ENCODE data around the gene EXOC6B.

Gene EXOC6B

DNA sequence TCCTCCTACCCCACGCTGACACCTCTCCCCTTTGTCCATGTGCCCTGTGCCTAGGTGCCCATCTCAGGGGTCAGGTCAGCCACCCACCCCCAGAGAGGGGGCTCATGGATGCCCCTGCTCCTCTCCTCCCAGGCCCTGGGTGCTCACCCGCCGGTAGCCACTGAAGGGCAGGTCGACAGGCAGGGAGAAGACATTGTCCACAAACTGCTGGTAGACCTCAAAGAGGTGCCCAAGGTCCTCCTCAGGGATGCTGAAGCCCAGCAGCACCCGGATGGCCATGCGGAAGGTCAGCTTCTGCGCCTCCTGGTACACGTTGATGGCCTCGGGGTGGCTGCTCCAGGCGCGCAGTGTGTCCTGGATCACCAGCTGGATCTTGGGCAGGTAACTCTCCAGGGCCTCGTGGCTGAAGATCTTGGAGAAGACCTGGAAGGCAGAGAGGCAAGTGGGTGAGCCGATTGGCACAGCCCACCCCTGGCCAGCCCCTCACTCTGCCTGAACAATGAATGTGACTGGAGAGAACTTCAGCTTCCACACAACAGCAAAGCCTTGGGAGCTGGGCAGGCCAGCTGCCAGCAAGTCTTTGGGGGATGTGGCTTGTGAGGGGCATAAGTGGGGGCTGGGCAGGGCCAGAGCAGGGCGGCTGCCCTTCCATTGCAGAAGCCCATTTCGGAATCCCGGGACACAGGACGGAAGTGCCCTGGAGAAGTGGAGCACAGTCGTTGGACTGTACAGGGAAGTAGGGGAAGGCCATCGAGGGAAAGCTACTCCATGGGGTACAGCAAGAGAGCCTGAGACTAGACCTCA is 690.6 kb downstream of the EXOC6B start:
- Histone ChIP-seq H3K4me1 (ENCODE audit: control insufficient read depth, low read depth, low read length) (peaks cover 2% of the 10 kb centered on the region), H3K4me3 (ENCODE audit: low read length) (no peak overlapping the region), H3K9ac (ENCODE audit: low read length) (no peak overlapping the region), H3K36me3 (ENCODE audit: control insufficient read depth, low read depth, low read length) (no peaks in the 10 kb centered on the region), H3K27ac (ENCODE audit: low read length) (no peak overlapping the region), H3K27me3 (ENCODE audit: control insufficient read depth, insufficient read depth, low read length) (peaks cover 4% of the 10 kb centered on the region), H3K9me3 (ENCODE audit: control insufficient read depth, low read depth, low read length) (no peaks in the 10 kb centered on the region)

DNA sequence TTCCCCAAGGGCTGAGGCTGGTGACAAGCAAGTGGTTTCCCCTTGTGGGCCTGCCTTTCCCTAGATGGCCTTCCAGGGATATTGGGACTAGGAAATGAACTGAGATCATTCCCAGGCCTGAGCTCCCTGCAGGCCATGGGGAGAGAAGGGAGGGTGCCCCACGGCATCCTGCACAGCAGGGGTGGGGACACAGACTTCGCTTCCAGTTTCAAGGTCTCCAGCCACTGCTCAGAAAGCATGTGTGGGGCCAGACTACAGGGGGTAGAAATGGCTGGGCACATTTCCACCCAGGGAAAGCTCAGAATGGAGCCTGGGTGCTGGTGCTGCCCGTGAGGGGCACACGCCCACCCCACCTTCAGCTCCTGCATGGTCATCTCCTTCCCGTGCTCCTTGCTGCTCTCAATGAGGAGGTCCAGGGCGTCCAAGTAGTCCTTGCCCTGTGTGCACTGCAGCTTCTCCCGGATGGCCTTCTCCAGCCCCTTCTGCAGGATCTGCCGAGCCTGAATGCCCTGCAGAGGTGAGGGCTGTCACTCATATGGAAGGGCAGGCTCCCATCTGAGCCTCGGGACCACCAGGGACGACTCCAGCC is 691.3 kb downstream of the EXOC6B start:
- Histone ChIP-seq H3K27me3 (ENCODE audit: control insufficient read depth, insufficient read depth, low read length) (no peaks in the 10 kb centered on the region), H3K4me1 (ENCODE audit: control insufficient read depth, low read depth, low read length) (peaks cover 4% of the 10 kb centered on the region), H3K4me3 (ENCODE audit: low read length) (no peak overlapping the region), H3K9me3 (ENCODE audit: control insufficient read depth, low read depth, low read length) (no peaks in the 10 kb centered on the region), H3K36me3 (ENCODE audit: control insufficient read depth, low read depth, low read length) (no peaks in the 10 kb centered on the region), H3K27ac (ENCODE audit: low read length) (no peak overlapping the region), H3K9ac (ENCODE audit: low read length) (no peak overlapping the region)

DNA sequence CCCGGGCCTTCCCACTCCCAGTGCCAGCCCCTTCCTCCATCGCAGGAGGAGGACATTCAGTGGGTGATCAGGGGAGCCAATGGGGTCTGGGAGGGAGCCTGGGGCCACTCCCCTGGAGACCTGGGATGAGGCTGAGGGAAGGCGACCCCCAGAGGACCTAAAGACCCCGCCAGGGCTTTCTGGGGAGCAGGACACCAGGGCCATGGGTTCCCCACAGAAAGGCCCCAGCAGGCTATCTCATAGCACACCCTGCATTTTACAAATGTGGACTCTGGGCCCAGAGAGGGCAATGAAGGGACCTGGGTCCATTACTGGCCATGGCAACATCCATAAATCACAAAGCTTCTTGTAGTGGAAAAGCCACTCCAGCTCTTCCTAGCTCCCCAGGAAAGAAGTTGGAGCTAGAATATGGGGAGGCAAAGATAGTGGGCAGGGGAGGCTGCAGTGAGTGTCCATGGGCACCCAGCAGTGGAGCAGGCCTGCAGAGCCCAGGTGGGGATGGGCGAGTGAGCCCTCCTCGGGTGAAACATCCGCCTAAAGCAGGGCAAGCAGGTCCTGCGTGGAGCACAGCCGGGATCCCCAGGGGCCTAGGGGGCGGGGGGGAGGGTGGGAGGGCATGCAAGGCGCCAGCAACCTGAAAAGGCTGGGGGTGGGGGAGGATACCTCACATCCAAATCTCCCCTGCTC is 692.0 kb downstream of the EXOC6B start:
- Histone ChIP-seq H3K9ac (ENCODE audit: low read length) (no peak overlapping the region), H3K4me1 (ENCODE audit: control insufficient read depth, low read depth, low read length) (peaks cover 4% of the 10 kb centered on the region), H3K27ac (ENCODE audit: low read length) (no peak overlapping the region), H3K9me3 (ENCODE audit: control insufficient read depth, low read depth, low read length) (no peaks in the 10 kb centered on the region), H3K4me3 (ENCODE audit: low read length) (no peak overlapping the region), H3K36me3 (ENCODE audit: control insufficient read depth, low read depth, low read length) (no peaks in the 10 kb centered on the region), H3K27me3 (ENCODE audit: control insufficient read depth, insufficient read depth, low read length) (no peaks in the 10 kb centered on the region)

DNA sequence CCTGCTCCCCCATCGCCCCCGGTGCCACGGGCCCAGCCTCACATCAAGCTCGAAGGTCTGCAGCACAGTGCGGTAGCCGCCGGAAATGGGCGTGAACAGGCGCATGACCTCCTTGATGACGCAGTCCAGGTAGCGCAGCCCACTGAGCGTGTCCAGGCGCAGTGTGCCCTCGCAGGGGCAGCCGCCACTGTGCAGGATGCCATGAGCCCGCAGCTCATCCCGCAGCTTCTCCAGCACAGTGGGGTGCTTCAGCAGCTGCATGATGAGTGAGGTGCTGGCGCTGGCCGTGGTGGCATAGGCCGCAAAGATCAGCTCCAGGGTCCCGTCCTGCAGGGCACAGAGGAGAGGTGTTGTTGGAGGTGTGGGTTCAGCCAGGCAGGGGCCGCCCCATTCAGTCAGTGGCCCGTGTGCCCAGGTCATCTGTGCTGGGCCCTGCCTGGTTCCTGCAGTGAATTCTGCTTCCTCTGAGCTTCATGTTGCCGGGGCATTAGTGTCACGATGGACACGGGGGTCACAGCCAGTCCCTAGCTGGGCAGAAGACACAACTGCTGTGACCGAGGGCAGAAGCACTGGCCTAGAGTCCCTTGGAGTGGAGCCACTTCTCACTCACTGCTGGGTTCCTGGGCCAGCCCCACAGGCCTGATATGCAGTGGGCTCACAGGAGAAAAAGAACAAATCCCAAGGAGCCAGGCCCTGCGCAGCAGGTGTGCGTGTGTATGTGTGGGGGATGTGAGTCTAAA is 692.7 kb downstream of the EXOC6B start:
- Histone ChIP-seq H3K9me3 (ENCODE audit: control insufficient read depth, low read depth, low read length) (no peaks in the 10 kb centered on the region), H3K4me1 (ENCODE audit: control insufficient read depth, low read depth, low read length) (peaks cover 4% of the 10 kb centered on the region), H3K9ac (ENCODE audit: low read length) (no peak overlapping the region), H3K36me3 (ENCODE audit: control insufficient read depth, low read depth, low read length) (no peaks in the 10 kb centered on the region), H3K4me3 (ENCODE audit: low read length) (no peak overlapping the region), H3K27ac (ENCODE audit: low read length) (no peak overlapping the region), H3K27me3 (ENCODE audit: control insufficient read depth, insufficient read depth, low read length) (no peaks in the 10 kb centered on the region)

DNA sequence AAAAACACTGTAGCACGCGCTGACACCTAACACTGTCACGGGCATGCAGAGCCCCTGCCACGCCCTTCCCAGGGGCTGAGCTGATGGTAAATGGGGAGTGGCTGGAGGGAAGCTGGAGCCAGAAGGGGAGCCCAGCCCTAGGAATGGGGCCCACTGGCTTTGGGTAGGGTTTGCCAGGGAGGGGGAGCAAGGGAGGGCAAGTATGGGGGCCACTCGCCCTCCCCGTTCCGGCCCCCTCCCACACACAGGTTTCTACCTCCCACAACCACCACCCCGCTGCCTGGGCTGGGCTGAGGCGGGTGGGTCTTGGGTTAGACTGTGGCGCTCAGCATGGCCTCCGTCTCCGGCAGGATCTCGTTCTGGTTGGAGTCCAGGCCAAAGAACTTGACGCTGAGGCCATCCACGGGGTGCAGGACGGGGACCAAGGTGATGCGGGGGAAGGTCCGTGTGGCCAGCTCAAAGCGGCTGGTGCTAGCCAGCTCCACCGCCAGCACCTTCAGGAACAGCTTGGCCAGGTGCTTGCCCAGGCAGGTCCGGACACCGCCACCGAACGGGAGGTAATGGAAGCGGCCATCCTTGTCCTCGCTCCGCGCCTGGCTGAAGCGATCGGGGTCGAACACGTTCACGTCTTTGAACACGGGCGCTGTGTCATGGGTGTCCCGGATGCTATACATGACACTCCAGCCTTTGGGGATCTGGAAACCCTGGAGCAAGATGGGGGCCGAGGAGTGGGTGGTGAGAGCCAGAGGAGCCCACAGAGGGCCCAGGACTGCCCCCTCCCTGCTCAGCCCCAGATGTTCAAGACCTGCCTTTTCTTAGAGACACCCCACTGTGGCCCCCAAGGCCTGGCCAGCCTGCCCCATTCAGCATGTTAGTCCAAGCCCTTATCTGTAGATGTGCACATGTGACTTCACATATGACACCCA is 693.7 kb downstream of the EXOC6B start:
- Histone ChIP-seq H3K4me1 (ENCODE audit: control insufficient read depth, low read depth, low read length) (peaks cover 4% of the 10 kb centered on the region), H3K27me3 (ENCODE audit: control insufficient read depth, insufficient read depth, low read length) (no peaks in the 10 kb centered on the region), H3K9me3 (ENCODE audit: control insufficient read depth, low read depth, low read length) (no peaks in the 10 kb centered on the region), H3K27ac (ENCODE audit: low read length) (no peak overlapping the region), H3K9ac (ENCODE audit: low read length) (no peak overlapping the region), H3K36me3 (ENCODE audit: control insufficient read depth, low read depth, low read length) (no peaks in the 10 kb centered on the region), H3K4me3 (ENCODE audit: low read length) (no peak overlapping the region)

DNA sequence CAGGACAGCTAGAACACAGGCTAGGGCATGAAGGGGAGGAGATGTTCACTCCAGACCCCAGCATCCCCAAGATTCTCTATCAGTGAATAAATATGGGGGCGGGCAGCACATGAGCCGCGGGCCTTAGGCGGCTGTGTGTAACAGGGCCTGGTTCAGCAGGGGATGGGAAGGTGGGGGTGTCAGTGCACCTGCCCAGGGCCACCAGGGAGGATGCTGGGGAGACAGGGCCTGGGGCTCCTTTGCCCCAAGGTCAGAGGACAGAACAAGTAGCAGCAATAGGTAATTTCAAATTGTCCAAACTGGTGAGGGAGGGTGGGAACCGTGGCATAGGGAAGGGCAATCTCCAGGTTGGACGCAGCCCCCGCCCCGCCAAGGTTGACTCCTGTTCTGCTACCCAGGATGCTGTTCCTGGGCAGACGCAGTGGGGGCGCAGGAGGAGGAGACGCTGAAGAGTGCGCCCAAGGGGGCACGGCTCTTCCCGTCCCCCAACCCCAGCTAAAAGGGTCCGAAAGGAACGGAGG is 694.4 kb downstream of the EXOC6B start:
- Histone ChIP-seq H3K27ac (ENCODE audit: low read length) (no peak overlapping the region), H3K27me3 (ENCODE audit: control insufficient read depth, insufficient read depth, low read length) (no peaks in the 10 kb centered on the region), H3K4me3 (ENCODE audit: low read length) (no peak overlapping the region), H3K36me3 (ENCODE audit: control insufficient read depth, low read depth, low read length) (no peaks in the 10 kb centered on the region), H3K4me1 (ENCODE audit: control insufficient read depth, low read depth, low read length) (peaks cover 4% of the 10 kb centered on the region), H3K9ac (ENCODE audit: low read length) (no peak overlapping the region), H3K9me3 (ENCODE audit: control insufficient read depth, low read depth, low read length) (no peaks in the 10 kb centered on the region)

DNA sequence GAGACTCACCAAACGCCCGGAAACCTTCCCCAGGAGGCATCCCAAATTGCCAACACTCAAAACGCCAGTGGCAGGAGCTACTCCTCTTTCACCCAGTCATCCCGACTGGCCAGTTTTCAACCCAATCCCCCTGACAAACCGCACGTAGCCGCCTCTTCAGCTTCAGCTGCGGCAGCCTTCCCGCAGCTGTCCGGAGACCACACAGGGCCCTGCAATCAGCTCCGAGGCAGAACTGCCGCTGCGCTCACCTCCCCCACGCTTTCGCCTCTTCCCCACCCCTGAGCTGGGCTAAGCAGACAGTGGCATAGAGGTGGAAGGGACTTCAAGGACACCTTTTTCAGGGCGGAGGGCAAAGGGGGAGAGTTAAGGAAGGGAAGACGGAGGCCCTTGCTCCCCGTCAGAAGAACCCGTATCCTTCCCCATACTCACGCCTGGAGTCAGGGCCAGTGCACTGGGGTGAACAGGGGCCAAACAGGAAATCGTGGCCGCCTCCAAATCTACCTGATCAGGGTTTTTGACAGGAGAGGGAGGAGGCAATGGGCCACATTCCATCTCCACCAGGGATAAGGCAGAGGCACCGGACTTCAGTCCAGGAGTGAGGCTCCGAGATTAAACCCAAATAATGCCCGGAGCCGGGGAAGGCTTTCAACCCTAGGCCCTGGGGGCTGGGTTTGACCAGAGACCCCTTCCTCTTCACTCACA is 695.0 kb downstream of the EXOC6B start:
- Histone ChIP-seq H3K4me3 (ENCODE audit: low read length) (no peak overlapping the region), H3K9me3 (ENCODE audit: control insufficient read depth, low read depth, low read length) (no peaks in the 10 kb centered on the region), H3K4me1 (ENCODE audit: control insufficient read depth, low read depth, low read length) (peaks cover 4% of the 10 kb centered on the region), H3K9ac (ENCODE audit: low read length) (no peak overlapping the region), H3K36me3 (ENCODE audit: control insufficient read depth, low read depth, low read length) (no peaks in the 10 kb centered on the region), H3K27ac (ENCODE audit: low read length) (no peak overlapping the region), H3K27me3 (ENCODE audit: control insufficient read depth, insufficient read depth, low read length) (no peaks in the 10 kb centered on the region)

DNA sequence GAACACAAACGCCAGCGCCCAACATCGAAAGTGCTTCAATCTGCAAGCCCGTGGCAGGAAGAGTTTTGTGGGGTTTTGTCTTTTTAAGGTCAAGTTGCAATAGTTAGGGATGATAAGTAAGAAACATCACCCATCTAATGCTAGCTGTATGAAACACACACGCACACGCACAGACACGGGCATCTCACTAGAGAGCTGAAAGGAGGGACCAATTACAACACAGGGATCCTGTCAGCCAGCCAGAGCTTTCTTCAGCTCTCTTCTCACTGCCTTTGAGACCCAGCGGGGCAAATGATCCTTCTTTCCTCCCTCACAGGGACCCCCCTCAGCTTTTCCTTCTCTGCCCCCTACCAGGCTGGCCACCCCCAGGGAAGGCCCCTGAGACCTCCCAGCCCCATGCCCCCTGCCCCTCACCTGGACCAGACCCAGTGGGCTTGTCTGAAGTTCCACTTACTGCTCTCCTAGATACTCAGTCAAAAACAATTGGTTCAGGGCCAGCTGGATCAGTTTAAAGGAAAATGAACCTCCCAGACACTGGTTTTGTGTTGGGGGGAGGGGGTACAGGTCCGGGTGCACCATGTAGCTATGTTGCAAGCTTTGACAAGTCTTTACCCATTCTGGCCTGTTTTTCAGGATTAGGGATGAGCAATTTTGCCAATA is 696.0 kb downstream of the EXOC6B start:
- H3K4me3 ChIP-seq (ENCODE audit: low read length) = no peak overlapping the region
- H3K4me1 ChIP-seq (ENCODE audit: control insufficient read depth, low read depth, low read length) = peaks cover 4% of the 10 kb centered on the region
- no peaks in the 10 kb centered on the region for H3K27me3 ChIP-seq (ENCODE audit: control insufficient read depth, insufficient read depth, low read length)
- no peak overlapping the region for H3K27ac ChIP-seq (ENCODE audit: low read length)
- no peaks in the 10 kb centered on the region for H3K9me3 ChIP-seq (ENCODE audit: control insufficient read depth, low read depth, low read length)
- H3K36me3 ChIP-seq (ENCODE audit: control insufficient read depth, low read depth, low read length) = no peaks in the 10 kb centered on the region
- no peak overlapping the region for H3K9ac ChIP-seq (ENCODE audit: low read length)

DNA sequence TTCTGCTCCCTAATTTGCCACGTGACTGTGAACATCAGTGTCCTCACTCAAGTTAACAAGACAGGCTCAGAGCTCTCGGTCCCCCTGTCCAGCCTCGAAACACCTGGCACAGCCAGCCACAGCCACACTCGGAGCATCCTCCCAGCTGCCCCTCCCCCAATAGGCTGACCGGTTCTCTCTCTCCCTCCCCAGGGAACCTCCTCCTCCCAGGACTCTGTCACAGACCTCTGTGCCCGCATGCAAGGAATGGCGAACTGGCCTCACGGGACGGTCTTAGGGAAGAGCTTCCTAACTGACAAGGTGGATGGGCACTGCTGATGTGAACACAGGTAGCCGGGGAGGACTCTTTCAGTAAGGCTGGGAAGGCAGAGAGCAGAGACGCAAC is 697.0 kb downstream of the EXOC6B start:
- H3K9ac ChIP-seq (ENCODE audit: low read length) = no peak overlapping the region
- H3K4me1 ChIP-seq (ENCODE audit: control insufficient read depth, low read depth, low read length) = peaks cover 4% of the 10 kb centered on the region
- no peak overlapping the region for H3K4me3 ChIP-seq (ENCODE audit: low read length)
- H3K36me3 ChIP-seq (ENCODE audit: control insufficient read depth, low read depth, low read length) = no peaks in the 10 kb centered on the region
- H3K9me3 ChIP-seq (ENCODE audit: control insufficient read depth, low read depth, low read length) = no peaks in the 10 kb centered on the region
- H3K27me3 ChIP-seq (ENCODE audit: control insufficient read depth, insufficient read depth, low read length) = no peaks in the 10 kb centered on the region
- H3K27ac ChIP-seq (ENCODE audit: low read length) = no peak overlapping the region
